ENCODE data around the gene TFAP2A. TPM values are rescaled to one million over a fixed set of nuclear protein-coding genes. Genes with fewer than 3 reads are reported as not detected.

The TFAP2A gene
- total RNA-seq, 1 experiment from 2014 or later = not detected

Other genes starting within 250 kb of the TFAP2A start
- 33.4 and 52.5 TPM in 2 replicates for gene GCNT2, start 106.3 kb upstream of the TFAP2A start, total RNA-seq (2014; rRNA removed; shearing (Covaris generic))

Measured in H7 (cell line).